Activated CD4-positive, alpha-beta T cell treated with anti-CD3 and anti-CD28 coated beads for 1 hour (primary cell): Measurements from ENCODE around the gene UBE2U.
"Not testable (repeated sequence)": the region's sequence is repeated elsewhere in the genome, so short reads cannot be mapped to it uniquely, and the experiment has no call there.

Experiments used
- DNase-seq: peaks from one replicate; pipeline ENCODE4 v3.0.0-alpha.2; 2020

The UBE2U gene

DNA sequence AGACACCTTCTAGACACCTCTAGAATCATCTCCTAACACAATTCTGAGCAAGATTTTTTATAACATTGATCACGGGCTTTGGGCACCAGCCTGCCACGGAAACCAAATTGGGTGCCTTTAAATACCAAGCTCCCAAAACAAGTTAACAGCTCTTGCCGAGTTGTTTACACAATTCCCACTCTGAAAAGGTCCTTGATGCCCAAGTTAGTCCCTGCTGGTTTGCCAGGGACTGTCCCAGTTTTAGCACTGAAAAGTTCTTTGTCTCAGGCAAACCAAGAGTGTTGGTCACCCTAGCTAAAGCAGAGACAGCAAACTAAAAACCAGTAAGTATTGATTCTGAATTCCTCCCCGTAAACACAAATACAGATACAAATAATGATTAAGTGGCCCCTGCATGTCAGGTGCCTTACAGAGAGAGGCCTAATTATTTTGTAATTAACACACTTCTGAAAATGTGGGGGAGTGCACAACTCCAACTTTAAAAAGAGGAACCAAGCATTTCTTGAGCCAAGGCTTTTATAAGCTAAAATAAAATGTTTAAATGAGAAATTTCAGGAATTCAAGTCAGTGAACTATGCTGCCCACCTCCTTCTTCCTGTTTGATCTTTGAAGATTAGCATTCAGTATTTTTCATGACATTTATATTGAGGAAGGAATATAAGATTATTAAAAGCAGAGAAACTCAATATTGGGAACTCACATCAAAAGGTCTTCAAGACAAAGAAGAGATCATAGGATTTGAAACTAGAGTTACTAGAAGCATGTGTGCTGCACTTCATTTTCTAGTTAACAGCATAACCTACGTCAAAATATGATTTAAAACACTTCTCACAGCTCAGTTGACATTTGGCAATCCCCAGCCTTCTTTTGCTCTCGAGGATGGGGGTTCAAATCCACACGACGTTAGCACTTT is 9.0 kb upstream of the UBE2U start:
- no peak for DNase-seq

DNA sequence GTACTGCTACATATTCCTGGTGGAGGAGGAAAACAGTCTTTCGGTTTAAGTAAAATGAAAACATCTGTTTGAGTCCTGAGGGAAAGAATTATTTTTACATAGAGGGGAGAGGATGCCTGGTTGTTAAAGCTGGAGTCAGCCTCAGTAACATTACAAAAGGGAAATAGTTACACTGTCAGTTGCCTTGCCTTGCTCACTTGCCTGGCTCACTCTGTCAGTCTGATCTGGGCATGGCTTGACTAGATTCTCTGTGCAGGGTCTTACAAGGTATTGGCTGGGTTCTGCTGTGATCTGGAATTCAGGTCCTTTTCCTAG is 8.4 kb upstream of the UBE2U start:
- no peak for DNase-seq

DNA sequence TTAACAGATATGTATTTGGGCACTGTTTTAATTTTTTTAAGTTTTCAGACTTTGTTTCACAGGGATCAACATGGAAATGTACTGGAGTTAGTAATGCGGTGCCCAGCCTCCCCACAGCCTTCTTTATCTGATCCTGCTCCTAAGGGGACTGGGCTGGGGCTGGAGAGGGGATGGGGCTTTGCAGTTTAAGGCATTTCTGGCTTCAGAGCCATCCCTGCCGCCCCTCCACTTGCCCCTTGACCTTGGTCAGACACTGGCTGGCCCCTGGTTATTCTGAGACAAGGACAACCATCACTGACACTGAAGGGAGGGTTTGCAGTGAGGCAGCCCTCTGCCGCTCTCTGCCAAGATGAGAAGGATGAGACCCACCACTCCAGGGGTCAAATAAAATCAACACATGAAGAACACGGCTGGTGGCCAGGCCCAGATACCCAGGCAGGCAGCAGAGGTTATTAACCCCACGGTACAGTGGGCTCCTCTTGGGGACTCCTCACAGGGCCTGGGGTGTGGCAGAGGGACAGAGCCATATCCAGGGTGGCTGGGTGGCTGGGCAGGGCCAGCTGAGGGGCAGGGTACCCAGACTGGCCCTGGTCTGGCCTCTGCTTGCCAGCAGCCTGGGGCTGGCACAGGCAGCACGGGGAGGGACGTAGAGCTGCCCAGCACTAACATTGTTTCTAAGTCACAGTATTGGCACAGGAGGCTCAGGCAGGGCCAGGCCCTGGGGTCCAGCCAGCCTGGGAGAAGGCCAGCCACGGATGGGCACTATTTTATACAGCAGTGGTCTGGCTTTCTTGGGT is 7.2 kb upstream of the UBE2U start:
- DNase-seq: no peak

GRCh38 chr1:64197076-64197475 is 6.3 kb upstream of the UBE2U start:
- no peak for DNase-seq

DNA sequence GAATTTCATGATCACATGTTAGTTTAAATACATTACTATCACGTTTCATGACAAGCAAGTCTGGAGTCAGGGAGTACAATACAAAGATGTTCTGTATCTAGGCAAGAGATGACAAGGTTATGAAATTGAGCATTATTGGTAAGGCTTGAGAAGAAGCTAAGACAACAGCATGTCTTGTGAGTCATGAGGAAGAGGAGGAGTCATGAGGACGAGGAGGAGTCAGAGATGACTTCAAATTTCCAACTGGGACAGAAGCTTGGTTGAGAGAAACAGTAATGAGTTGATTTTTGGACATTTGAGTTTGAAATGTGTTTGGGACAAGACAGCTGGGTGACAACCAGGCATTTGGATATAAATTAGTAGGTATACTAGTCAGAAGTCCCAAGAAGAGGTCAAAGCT is 4.3 kb upstream of the UBE2U start:
- no peak for DNase-seq

- no peak for DNase-seq
Observed at GRCh38 chr1:64200064-64200463, 3.4 kb upstream of the UBE2U start.

DNA sequence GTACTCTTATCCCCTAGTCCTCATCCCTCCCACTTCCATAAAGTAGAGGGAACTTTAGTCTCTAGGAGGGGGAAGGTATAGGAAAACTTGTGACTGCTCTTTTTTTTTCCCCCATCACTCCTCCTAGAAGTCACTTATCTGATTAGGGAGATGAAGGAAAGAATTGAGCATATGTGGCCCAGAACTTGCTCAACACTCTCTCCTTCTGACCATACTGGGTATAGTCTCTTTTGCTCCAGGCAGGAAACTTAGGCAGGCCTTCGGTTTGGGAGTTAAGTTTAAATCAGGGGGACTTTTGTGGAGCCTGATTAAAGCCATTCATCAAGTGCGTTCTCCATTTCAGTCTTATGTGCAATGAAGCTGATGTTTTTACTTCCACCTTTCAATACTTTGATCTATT is 5.8 kb downstream of the UBE2U start:
- DNase-seq: no peak

- no peak for DNase-seq
Observed at GRCh38 chr1:64212031-64212430, 8.6 kb downstream of the UBE2U start.

DNA sequence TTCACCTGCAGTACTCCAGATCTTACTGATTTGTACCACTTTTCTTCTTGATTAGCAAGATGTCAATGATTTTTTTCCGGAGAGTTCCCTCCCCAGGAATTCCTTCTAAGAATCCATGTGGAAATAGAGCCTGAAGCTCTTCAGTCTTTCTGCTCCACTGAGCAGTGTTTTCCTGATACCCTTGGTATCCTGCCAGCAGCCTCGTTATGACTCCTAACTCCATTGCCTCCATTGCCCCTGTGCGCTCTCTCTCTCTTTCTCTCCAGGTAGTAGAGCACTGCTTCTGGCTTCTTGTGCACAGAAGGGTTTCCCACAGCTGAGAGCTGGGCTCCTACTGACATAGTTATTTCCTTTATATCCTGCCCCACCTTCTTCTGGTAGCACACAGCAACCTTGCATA is 12.2 kb downstream of the UBE2U start:
- no peak for DNase-seq

DNA sequence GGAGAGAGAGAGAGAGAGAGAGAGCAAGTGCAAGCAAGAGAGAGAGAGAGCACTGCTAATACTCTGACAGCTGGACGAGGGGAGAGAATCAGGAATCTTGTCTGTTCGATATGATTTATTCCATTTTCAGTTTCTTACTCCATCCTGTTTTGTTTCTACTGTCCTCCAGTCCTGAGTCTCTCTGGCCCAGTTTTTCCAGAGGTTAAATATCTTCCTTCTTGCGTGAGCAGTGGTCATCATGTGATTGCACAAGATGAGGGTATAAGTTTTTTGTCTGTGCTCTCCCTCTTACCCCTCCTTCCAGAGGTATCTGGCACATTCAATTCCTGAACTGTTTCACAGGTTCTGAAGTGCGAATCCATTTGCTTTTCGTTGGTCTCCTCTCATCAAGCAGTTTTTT is 16.8 kb downstream of the UBE2U start:
- DNase-seq: no peak

GRCh38 chr1:64223329-64224151 is 20.1 kb downstream of the UBE2U start:
- DNase-seq: no peak

DNA sequence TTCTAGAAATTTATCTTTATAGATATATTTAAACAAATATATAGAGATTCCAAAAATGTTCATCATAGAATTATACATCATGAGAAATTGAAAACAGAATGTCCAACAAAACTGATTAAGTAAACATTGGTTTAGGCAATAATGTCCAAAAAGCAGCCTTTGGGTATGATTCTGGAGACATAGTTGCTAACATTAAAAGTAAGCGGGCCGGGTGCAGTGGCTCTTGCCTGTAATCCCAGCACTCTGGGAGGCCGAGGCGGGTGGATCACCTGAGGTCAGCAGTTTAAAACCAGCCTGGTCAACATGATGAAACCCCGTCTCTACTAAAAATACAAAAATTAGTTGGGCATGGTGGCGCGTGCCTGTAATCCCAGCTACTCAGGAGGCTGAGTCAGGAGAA is 20.8 kb downstream of the UBE2U start:
- DNase-seq: not testable (repeated sequence)

GRCh38 chr1:64228167-64228957 is 24.9 kb downstream of the UBE2U start:
- no peak for DNase-seq

GRCh38 chr1:64229307-64229706 is 25.9 kb downstream of the UBE2U start:
- DNase-seq: no peak

GRCh38 chr1:64231153-64231552 is 27.7 kb downstream of the UBE2U start:
- DNase-seq: no peak

- no peak for DNase-seq
Observed at GRCh38 chr1:64231654-64232053, 28.2 kb downstream of the UBE2U start.

GRCh38 chr1:64234714-64235113 is 31.3 kb downstream of the UBE2U start:
- no peak for DNase-seq

DNA sequence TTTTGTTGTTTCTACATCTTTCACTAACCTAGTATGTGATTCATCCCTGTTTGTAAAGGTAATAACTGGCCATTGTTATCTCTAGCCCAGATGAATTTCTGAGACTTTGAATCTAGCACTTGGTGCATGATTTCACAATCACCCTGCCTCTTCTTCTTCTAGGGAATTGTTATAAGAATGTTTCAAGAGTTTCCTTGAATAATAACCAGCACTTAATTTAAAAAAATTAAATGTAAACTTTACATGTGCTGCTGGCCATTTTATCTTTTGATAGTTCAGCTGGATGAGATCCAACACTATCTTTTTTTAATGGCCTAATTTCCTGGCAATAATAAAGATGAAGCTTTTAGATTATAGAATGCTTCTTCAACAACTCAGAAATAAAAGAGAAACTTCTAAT is 31.8 kb downstream of the UBE2U start:
- DNase-seq: no peak

GRCh38 chr1:64235910-64236309 is 32.5 kb downstream of the UBE2U start:
- DNase-seq: no peak

GRCh38 chr1:64236541-64236954 is 33.1 kb downstream of the UBE2U start:
- no peak for DNase-seq

GRCh38 chr1:64239519-64239918 is 36.1 kb downstream of the UBE2U start:
- DNase-seq: not testable (repeated sequence)

DNA sequence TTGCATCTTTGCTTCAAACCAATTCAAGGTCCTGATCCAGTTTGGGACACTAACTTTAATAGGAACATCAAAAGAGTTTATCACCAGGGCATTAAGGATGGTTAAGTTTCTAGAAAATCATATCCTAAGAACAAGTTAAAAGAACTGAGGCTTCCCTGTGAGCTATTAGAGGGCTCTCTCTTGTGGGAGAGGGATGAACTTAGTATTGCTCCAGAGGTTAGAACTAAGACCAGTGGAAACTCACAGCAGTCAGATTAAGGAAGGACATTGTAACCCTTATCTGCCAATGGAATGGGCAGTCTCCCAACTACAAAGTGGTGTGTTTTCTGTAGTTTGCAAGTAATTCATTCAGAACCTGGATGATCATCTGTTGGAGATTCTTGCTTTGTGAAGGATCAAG is 36.8 kb downstream of the UBE2U start:
- DNase-seq: no peak

GRCh38 chr1:64241069-64241468 is 37.6 kb downstream of the UBE2U start:
- no peak for DNase-seq
